ENCODE results near the gene LDB2.

GRCh38 chr4:16785793-16786527, 112.5 kb downstream of the LDB2 start:
- TF ChIP-seq CTCF (IDR thresholded peaks at IDR 0.05) (no peak), POLR2A (IDR thresholded peaks at IDR 0.05) (no peak), EP300 (IDR thresholded peaks at IDR 0.05) (no peak)

Data from tibial nerve (tissue), 4 donors.